NK-92 treated with Interleukin-12 subunit alpha and Interleukin-12 subunit beta, amount 100 ng/mL, for 24 hours (cell line): Measurements from ENCODE around the gene NUP214.
"Not testable (repeated sequence)": the region's sequence is repeated elsewhere in the genome, so short reads cannot be mapped to it uniquely, and the experiment has no call there.

Experiments
- DNase-seq: peaks from one replicate; lab custom pipeline; 2025; lab: John Stamatoyannopoulos, UW

The NUP214 gene

GRCh38 chr9:131116281-131117120 is 8.9 kb upstream of the NUP214 start:
- DNase-seq = no peak

DNA sequence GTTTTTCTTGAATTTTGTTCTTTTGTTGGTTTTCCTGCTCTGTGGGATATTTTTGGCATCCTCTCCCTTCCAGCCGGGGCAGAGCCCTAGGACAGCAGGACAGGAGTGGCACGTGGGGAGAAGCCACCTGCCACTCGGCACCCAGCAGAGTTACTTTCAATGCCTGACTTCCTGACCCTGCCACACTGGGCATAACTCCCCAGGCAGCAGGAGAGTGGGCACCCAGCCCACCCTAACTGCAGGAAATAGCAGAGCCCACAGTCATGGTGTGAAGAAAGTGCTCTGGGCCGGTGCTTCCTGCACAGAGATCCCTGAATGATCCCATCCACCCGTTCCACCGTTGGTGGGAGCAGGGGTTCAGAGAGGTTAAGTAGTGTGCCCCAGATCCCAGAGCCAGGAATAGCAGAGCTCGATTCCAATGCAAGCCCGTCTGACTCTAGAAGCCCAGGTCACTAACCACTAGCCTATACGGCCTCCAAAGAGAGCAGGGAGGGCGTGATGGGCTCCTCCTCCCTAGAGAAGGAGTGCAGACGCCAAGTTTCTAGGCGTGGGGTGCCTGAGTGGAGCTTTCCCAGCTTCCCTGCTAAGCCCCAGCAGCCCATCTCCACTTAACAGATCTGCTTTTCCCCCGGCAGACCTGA is 8.1 kb upstream of the NUP214 start:
- DNase-seq = no peak

GRCh38 chr9:131117762-131118145 is 7.6 kb upstream of the NUP214 start:
- no peak for DNase-seq

GRCh38 chr9:131119600-131119999 is 5.8 kb upstream of the NUP214 start:
- no peak for DNase-seq

DNA sequence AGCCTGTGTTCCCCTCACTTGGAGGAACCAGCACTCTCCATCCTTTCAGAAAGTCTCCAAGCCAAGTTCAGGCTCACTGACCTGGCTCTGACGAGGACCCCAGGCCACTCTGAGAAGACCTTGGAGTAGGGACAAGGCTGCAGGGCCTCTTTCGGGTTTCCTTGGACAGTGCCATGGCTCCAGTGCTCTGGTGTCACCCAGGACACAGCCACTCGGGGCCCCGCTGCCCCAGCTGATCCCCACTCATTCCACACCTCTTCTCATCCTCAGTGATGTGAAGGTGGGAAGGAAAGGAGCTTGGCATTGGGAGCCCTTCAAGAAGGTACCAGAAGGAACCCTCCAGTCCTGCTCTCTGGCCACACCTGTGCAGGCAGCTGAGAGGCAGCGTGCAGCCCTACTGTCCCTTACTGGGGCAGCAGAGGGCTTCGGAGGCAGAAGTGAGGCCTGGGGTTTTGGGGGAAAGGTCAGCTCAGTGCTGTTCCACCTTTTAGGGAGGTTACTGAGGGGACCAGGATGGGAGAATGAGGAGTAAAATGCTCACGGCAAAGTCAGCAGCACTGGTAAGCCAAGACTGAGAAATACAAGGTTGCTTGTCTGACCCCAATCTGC is 4.7 kb upstream of the NUP214 start:
- DNase-seq = no peak

- no peak for DNase-seq
Observed at GRCh38 chr9:131121346-131121745, 4.0 kb upstream of the NUP214 start.

- no peak for DNase-seq
Observed at GRCh38 chr9:131122158-131122557, 3.2 kb upstream of the NUP214 start.

DNA sequence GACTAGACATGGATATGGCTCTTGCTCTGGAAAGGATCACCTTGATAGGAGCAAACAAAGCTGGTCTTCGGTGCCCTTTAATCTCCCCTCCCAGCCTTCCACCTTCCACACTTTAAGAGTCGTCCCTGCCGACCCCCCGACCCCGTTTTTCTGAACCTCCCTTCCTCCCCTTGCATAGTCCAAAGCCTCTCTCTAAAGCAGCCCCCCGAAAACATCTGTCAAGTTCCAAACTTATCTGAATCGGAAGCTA is 423 bp upstream of the NUP214 start:
- no peak for DNase-seq

DNA sequence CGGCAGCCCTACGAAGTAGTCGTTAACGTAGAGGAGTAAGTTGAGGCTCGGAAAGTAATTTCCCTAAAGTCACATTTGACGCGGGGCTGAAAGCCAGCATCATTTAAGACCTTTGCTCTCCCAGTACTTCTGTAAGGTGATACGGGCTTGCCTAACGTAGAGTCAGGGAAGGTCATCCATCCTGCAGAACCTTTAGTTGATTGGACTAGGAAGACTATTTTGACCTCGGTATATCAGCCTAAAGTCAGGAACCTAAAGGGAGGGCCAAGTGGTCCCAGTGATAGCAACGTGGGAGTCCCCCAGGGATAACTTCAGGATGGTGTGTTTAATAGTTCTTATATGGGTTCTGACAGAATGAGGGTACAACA is 657 bp downstream of the NUP214 start:
- DNase-seq = no peak

- DNase-seq = no peak
Observed at GRCh38 chr9:131129183-131129582, 3.8 kb downstream of the NUP214 start.

GRCh38 chr9:131138676-131139075 is 13.3 kb downstream of the NUP214 start:
- DNase-seq = no peak

- DNase-seq = no peak
Observed at GRCh38 chr9:131140112-131140511, 14.7 kb downstream of the NUP214 start.

- no peak for DNase-seq
Observed at GRCh38 chr9:131140550-131140949, 15.2 kb downstream of the NUP214 start.

- no peak for DNase-seq
Observed at GRCh38 chr9:131142160-131142559, 16.8 kb downstream of the NUP214 start.

- DNase-seq = no peak
Observed at GRCh38 chr9:131144201-131144600, 18.8 kb downstream of the NUP214 start.

DNA sequence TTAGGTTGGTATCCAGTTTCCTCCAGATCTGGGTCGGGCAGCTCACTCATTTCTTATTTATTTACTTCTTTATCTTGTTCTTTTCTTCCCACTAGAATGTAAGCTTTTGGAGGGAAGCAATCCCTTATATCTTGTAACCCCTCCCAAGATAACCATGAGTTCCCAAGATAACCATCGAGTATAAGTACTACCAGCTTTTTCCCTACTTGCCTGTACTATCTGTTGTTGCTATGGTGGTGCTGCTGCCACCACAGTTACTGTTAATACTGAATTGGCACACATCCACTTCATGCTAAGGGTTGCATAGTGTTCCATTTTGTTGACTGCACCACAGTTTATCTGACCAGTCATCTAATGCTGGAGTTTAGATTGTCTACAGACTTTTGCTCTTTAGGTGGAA is 19.9 kb downstream of the NUP214 start:
- DNase-seq = no peak

GRCh38 chr9:131146186-131146585 is 20.8 kb downstream of the NUP214 start:
- no peak for DNase-seq

- no peak for DNase-seq
Observed at GRCh38 chr9:131148276-131148675, 22.9 kb downstream of the NUP214 start.

DNA sequence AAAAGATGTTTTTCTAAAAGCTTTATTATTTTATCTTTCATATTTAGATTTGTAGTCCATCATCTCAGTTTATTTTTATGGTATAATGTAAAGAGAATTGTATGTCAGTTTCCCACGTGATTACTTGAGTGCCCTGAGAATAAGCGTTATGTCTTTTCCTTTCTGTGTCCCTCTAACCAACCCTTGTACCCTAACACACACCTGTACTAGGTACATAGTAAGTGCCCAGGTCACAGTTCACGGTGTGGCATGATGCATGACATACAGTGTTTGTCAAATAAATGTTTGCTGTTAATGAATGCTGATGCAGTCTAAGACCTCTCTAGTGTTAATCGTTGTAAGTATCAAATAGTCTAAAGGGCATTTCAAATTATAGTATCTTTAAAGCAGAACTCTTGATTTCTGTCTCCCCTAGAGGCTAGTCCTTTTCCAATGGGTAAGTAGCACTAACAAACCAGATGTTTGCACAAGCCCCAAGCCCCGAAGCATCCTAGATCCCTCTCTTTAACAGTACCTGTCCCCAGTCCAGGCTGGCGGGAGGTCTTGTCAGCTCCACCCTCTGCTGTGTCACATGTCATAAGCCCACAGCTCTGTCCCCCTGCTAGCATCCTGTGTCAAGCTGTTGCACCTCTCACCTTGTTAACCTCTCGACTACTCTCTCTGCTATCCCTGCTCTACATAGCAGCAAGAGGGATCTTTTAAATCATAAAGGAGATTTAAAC is 23.7 kb downstream of the NUP214 start:
- no peak for DNase-seq

DNA sequence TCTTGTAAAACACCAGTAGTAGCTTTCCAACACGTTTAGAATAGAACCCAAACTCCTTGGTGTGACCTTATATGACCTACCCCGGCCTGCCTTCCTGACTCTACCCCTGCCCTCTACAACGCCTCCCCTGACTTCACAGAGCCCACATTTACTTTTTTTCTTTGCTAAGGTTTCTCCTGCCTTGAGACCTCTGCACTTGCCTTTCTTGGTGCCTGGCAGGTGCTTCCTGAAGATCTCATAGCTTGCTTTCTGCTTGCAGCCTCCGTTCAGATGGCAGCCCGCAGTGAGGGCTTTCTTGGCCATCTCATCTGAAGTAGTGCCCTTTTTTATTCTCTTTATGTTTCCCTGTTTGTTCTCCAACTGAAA is 24.3 kb downstream of the NUP214 start:
- DNase-seq = no peak

DNA sequence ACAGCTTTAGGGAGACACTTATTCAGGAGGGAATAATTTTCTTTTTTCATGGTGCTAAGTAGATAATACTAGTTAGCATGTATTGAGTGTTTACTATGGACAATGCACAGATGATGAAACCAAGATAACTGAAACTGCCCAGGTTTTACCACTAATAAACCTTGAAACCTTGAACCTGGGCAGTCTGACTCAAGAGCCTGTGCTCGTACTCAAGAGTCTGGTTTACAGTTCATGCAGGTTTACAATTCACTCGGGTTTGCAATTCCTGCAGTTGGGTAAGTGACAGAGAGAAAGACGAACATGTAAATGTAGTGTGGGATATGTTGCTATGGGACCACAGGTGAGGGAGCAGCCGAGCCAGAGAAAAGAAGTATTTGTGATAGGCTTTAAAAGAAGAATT is 28.2 kb downstream of the NUP214 start:
- no peak for DNase-seq

DNA sequence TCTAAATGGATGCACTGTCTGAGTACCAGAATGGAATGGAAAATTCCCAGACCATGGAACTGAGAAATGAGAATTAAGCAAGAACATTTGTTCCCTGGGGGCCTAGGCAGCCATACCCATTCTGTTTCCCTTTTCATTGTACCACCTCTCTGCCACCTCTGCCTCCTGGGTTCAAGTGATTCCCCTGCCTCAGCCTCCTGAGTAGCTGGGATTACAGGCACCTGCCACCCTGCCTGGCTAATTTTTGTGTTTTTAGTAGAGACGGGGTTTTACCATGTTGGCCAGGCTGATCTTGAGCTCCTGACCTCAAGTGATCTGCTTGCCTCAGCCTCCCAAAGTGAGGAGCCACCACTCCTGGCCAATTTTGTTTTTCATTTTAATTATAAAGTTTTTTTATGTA is 33.3 kb downstream of the NUP214 start:
- DNase-seq = not testable (repeated sequence)
